Endothelial cell (in vitro differentiated cells): ENCODE data around the gene TCHHL1. TPM values are rescaled to one million over a fixed set of nuclear protein-coding genes. Genes with fewer than 3 reads are reported as not detected.
"Not testable (repeated sequence)": the region's sequence is repeated elsewhere in the genome, so short reads cannot be mapped to it uniquely, and the experiment has no call there.

Source experiments
- DNase-seq: peaks from one replicate; pipeline ENCODE4 v3.0.0; 2021; ENCODE audit warnings: low spot score
- H3K27ac Mint-ChIP-seq: one replicate; pipeline ENCODE4 v1.8.0; 2021; ENCODE audit warnings: mixed read lengths, inconsistent platforms; ENCODE audit not compliant: unreplicated experiment
- H3K27me3 Mint-ChIP-seq: one replicate; pipeline ENCODE4 v1.8.0; 2021; ENCODE audit warnings: mild to moderate bottlenecking, moderate library complexity, mixed read lengths, inconsistent platforms; ENCODE audit not compliant: unreplicated experiment
- H3K36me3 Mint-ChIP-seq: one replicate; pipeline ENCODE4 v1.8.0; 2021; ENCODE audit warnings: mild to moderate bottlenecking, low read depth, mixed read lengths, inconsistent platforms; ENCODE audit not compliant: unreplicated experiment
- H3K4me1 Mint-ChIP-seq: one replicate; pipeline ENCODE4 v1.8.0; 2021; ENCODE audit warnings: mild to moderate bottlenecking, mixed read lengths, inconsistent platforms; ENCODE audit not compliant: unreplicated experiment
- H3K4me3 Mint-ChIP-seq: one replicate; pipeline ENCODE4 v1.8.0; 2021; ENCODE audit warnings: mild to moderate bottlenecking, mixed read lengths, inconsistent platforms; ENCODE audit not compliant: unreplicated experiment
- H3K9me3 Mint-ChIP-seq: one replicate; pipeline ENCODE4 v1.8.0; 2021; ENCODE audit warnings: mixed read lengths, inconsistent platforms; ENCODE audit not compliant: unreplicated experiment
- CTCF ChIP-seq: fragments of 200-600 bp; sonication (generic); IDR thresholded peaks from one replicate; pipeline ENCODE4 v1.5.0; 2021; ENCODE audit warnings: antibody characterized with exemption; ENCODE audit not compliant: unreplicated experiment
- total RNA-seq: library from RNA; stranded (reverse); fragmentation: NEBNext Ultra II Directional; extraction: Animal tissue kit (Norgen Biotek cat#: 25700); gene quantifications from one replicate; pipeline ENCODE4 v1.2.1, GENCODE V29; 2021; ENCODE audit not compliant: unreplicated experiment

Gene TCHHL1
- total RNA-seq, 1 donor from 2014 or later, result not detected

- TF ChIP-seq CTCF, result no peak
- Mint-ChIP-seq H3K36me3 (no peaks in the 10 kb centered on the region), H3K27ac (no peak overlapping the region), H3K9me3 (no peaks in the 10 kb centered on the region), H3K4me1 (no peaks in the 10 kb centered on the region), H3K4me3 (no peak overlapping the region), H3K27me3 (no peaks in the 10 kb centered on the region)
- DNase-seq, result no peak
These were observed 2.1 kb downstream of the TCHHL1 start for GRCh38 chr1:152086760-152087159.

- no peak for DNase-seq
- H3K4me3 Mint-ChIP-seq, result no peak overlapping the region
- H3K27me3 Mint-ChIP-seq, result peaks cover 3% of the 10 kb centered on the region
- no peaks in the 10 kb centered on the region for H3K9me3 Mint-ChIP-seq
- no peak overlapping the region for H3K27ac Mint-ChIP-seq
- H3K36me3 Mint-ChIP-seq, result no peaks in the 10 kb centered on the region
- no peaks in the 10 kb centered on the region for H3K4me1 Mint-ChIP-seq
- no peak for TF ChIP-seq CTCF
These were observed 4.0 kb downstream of the TCHHL1 start for GRCh38 chr1:152084853-152085252.

DNA sequence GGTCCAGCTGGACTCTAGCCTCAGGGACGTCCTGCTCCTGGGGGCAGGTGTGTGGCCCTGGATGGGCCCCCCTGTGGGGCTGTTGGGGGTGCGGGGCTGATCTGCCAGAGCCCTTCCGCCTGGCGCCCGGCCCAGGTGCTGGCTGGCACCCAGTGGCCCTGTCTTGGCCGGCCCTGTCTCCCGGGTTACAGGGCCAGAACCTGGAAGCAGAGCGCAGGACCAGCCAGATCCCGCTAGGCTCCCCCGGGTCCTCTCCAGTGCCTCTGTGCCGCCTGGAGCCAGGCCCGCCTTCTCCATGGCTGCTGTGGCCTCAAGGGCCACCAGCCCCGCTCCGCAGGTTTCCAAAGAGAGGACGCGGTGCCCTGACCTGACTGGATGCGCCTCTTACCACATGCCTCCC, 7.8 kb downstream of the TCHHL1 start:
- H3K4me3 Mint-ChIP-seq, H3K27ac Mint-ChIP-seq, DNase-seq, H3K9me3 Mint-ChIP-seq, H3K36me3 Mint-ChIP-seq, H3K27me3 Mint-ChIP-seq, H3K4me1 Mint-ChIP-seq: not testable (repeated sequence)

- DNase-seq, H3K9me3 Mint-ChIP-seq, H3K4me1 Mint-ChIP-seq, H3K36me3 Mint-ChIP-seq, H3K27ac Mint-ChIP-seq, H3K27me3 Mint-ChIP-seq, H3K4me3 Mint-ChIP-seq: not testable (repeated sequence)
These were observed 8.4 kb downstream of the TCHHL1 start for GRCh38 chr1:152080494-152080893.

GRCh38 chr1:152078831-152079441, 9.9 kb downstream of the TCHHL1 start:
- no peak overlapping the region for H3K27ac Mint-ChIP-seq
- no peak overlapping the region for H3K4me3 Mint-ChIP-seq
- DNase-seq, result no peak
- no peaks in the 10 kb centered on the region for H3K4me1 Mint-ChIP-seq
- H3K27me3 Mint-ChIP-seq, result peaks cover 5% of the 10 kb centered on the region
- H3K36me3 Mint-ChIP-seq, result no peaks in the 10 kb centered on the region
- no peak for TF ChIP-seq CTCF
- H3K9me3 Mint-ChIP-seq, result no peaks in the 10 kb centered on the region

- no peak for DNase-seq
- Mint-ChIP-seq H3K4me1 (peaks cover 4% of the 10 kb centered on the region), H3K27me3 (peaks cover 5% of the 10 kb centered on the region), H3K4me3 (no peak overlapping the region), H3K9me3 (no peaks in the 10 kb centered on the region), H3K27ac (no peak overlapping the region), H3K36me3 (no peaks in the 10 kb centered on the region)
- no peak for TF ChIP-seq CTCF
These were observed 16.6 kb downstream of the TCHHL1 start for GRCh38 chr1:152072311-152072710.
